GM12801 (cell line): ENCODE measurements around the gene NUDT6.

ENCODE experiments used
- TF ChIP-seq, protein P1 (sequence below): IDR thresholded peaks from one replicate; pipeline ENCODE4 v1.5.1; 2011; ENCODE audit warnings: control low read depth; ENCODE audit not compliant: insufficient read length; ENCODE audit errors: extremely low read depth

NUDT6 gene

GRCh38 chr4:122854447-122855352 lies 67.7 kb downstream of the NUDT6 start:
- TF ChIP-seq, protein P1, sequence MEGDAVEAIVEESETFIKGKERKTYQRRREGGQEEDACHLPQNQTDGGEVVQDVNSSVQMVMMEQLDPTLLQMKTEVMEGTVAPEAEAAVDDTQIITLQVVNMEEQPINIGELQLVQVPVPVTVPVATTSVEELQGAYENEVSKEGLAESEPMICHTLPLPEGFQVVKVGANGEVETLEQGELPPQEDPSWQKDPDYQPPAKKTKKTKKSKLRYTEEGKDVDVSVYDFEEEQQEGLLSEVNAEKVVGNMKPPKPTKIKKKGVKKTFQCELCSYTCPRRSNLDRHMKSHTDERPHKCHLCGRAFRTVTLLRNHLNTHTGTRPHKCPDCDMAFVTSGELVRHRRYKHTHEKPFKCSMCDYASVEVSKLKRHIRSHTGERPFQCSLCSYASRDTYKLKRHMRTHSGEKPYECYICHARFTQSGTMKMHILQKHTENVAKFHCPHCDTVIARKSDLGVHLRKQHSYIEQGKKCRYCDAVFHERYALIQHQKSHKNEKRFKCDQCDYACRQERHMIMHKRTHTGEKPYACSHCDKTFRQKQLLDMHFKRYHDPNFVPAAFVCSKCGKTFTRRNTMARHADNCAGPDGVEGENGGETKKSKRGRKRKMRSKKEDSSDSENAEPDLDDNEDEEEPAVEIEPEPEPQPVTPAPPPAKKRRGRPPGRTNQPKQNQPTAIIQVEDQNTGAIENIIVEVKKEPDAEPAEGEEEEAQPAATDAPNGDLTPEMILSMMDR: no peak

- TF ChIP-seq, protein P1: no peak
These were observed 70.8 kb downstream of the NUDT6 start for GRCh38 chr4:122851568-122851967.

- TF ChIP-seq, protein P1: no peak
These were observed 74.5 kb downstream of the NUDT6 start for GRCh38 chr4:122847931-122848330.

- TF ChIP-seq, protein P1: no peak
These were observed 76.6 kb downstream of the NUDT6 start for GRCh38 chr4:122845760-122846159.

GRCh38 chr4:122845066-122845465 lies 77.3 kb downstream of the NUDT6 start:
- TF ChIP-seq, protein P1: no peak

DNA sequence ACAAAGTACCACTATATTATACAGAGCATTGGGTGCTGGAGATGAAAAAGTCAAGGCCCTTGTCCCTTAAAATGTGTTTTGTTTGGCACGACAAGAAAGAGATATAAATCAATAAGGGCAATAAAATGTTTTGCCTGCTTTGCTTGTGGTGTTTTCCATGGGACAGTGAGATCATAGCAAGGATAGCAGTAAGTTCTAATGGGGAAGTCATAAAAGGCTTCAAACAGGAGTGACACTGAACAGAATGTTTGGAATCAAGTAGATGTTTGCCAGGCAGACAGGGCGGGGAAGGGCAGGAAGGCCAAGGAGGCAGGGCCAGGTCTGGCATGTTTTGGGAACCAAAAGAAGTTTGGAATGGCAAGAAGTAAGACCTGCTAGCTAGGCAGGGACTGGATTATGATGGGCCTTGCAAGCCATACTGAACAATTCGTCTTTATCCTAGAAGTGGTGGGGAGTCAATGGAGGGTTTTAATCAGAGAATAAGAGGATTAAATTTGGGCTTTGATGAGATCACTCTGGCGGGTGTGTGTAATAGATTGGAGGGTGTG lies 79.3 kb downstream of the NUDT6 start:
- TF ChIP-seq, protein P1: no peak
